ENCODE results near the gene LANCL3. TPM values are rescaled to one million over a fixed set of nuclear protein-coding genes. Genes with fewer than 3 reads are reported as not detected.

Gene LANCL3
- total RNA-seq, 4 donors from 2014 or later: 0.80 to 6.6 (median 4.7) TPM

- H3K27ac ChIP-seq: peak overlapping the region in 2 of 4 donors; percentile 12 to 53
- 63% methylated on average over 1 of the region's 1 CpG; no CpG with 5 or more reads in 1 of the 2 donors for WGBS, 2 donors (ENCODE audit: low coverage in 1 of 2)
- TF ChIP-seq CTCF (IDR thresholded peaks at IDR 0.05) (no peak), POLR2AphosphoS5 (IDR thresholded peaks at IDR 0.05) (no peak), EP300 (IDR thresholded peaks at IDR 0.05; ENCODE audit: low read depth) (no peak), POLR2A (IDR thresholded peaks at IDR 0.05) (no peak)
- no peak for DNase-seq
- in situ Hi-C loops (cut with MboI; ENCODE audit: low pct_ligation_motif_present in 1 of 4, low pct_unique_long_range_greater_than_20kb in 1 of 4, low sequenced_read_pairs in 3 of 4) (no loop called here), intact Hi-C loops (cut with DNase I; ENCODE audit: low total_unique reads) (no loop called here)
- no peaks in the 10 kb centered on the region for H3K36me3 ChIP-seq
- H3K4me3 ChIP-seq: no peak overlapping the region
- H3K27me3 ChIP-seq: no peaks in the 10 kb centered on the region
- peaks cover 0 to 16% (median 7%) of the 10 kb centered on the region in 4 donors for H3K4me1 ChIP-seq
- no peaks in the 10 kb centered on the region for H3K9me3 ChIP-seq
Observed at GRCh38 chrX:37679230-37679629, 107.8 kb downstream of the LANCL3 start.

GRCh38 chrX:37679888-37680287 lies 108.4 kb downstream of the LANCL3 start:
- DNase-seq: no peak
- WGBS, 2 donors (ENCODE audit: low coverage in 1 of 2): 77% methylated on average over 1 of the region's 1 CpG; no CpG with 5 or more reads in 1 of the 2 donors
- H3K36me3 ChIP-seq: no peaks in the 10 kb centered on the region
- in situ Hi-C loops (cut with MboI; ENCODE audit: low pct_ligation_motif_present in 1 of 4, low pct_unique_long_range_greater_than_20kb in 1 of 4, low sequenced_read_pairs in 3 of 4): no loop called here
- peaks cover 0 to 21% (median 10%) of the 10 kb centered on the region in 4 donors for H3K4me1 ChIP-seq
- TF ChIP-seq EP300 (IDR thresholded peaks at IDR 0.05; ENCODE audit: low read depth) (no peak), POLR2A (IDR thresholded peaks at IDR 0.05) (no peak), CTCF (IDR thresholded peaks at IDR 0.05) (no peak), POLR2AphosphoS5 (IDR thresholded peaks at IDR 0.05) (no peak)
- peak overlapping the region in 2 of 4 donors; percentile 12 to 53 for H3K27ac ChIP-seq
- no peaks in the 10 kb centered on the region for H3K9me3 ChIP-seq
- H3K4me3 ChIP-seq: no peak overlapping the region
- intact Hi-C loops (cut with DNase I; ENCODE audit: low total_unique reads): no loop called here
- no peaks in the 10 kb centered on the region for H3K27me3 ChIP-seq

- Histone ChIP-seq H3K36me3 (no peaks in the 10 kb centered on the region), H3K4me3 (no peak overlapping the region), H3K27me3 (no peaks in the 10 kb centered on the region), H3K27ac (peak overlapping the region; percentile 90 to 93 (median 90)), H3K4me1 (peaks cover 0 to 19% (median 8%) of the 10 kb centered on the region in 4 donors), H3K9me3 (no peaks in the 10 kb centered on the region)
- DNase-seq: no peak
- TF ChIP-seq EP300 (IDR thresholded peaks at IDR 0.05; ENCODE audit: low read depth): no peak
- intact Hi-C loops (cut with DNase I; ENCODE audit: low total_unique reads): no loop called here
- in situ Hi-C loops (cut with MboI; ENCODE audit: low pct_ligation_motif_present in 1 of 4, low pct_unique_long_range_greater_than_20kb in 1 of 4, low sequenced_read_pairs in 3 of 4): no loop called here
Observed at GRCh38 chrX:37684426-37684825, 113.0 kb downstream of the LANCL3 start.

GRCh38 chrX:37684973-37685372 lies 113.5 kb downstream of the LANCL3 start:
- DNase-seq: no peak
- Histone ChIP-seq H3K4me1 (peaks cover 0 to 17% (median 6%) of the 10 kb centered on the region in 4 donors), H3K27me3 (no peaks in the 10 kb centered on the region), H3K9me3 (no peaks in the 10 kb centered on the region), H3K27ac (peak overlapping the region; percentile 90 to 93 (median 90)), H3K36me3 (no peaks in the 10 kb centered on the region), H3K4me3 (peak overlapping the region in 1 of 4 donors; percentile 60)
- in situ Hi-C loops (cut with MboI; ENCODE audit: low pct_ligation_motif_present in 1 of 4, low pct_unique_long_range_greater_than_20kb in 1 of 4, low sequenced_read_pairs in 3 of 4): no loop called here
- no peak for TF ChIP-seq CTCF (IDR thresholded peaks at IDR 0.05)
- TF ChIP-seq POLR2AphosphoS5 (IDR thresholded peaks at IDR 0.05): no peak
- no peak for TF ChIP-seq EP300 (IDR thresholded peaks at IDR 0.05; ENCODE audit: low read depth)
- TF ChIP-seq POLR2A (IDR thresholded peaks at IDR 0.05): no peak
- 43% methylated on average over 1 to 3 of the region's 3 CpGs for WGBS, 2 donors (ENCODE audit: low coverage in 1 of 2)
- intact Hi-C loops (cut with DNase I; ENCODE audit: low total_unique reads): no loop called here
